ENCODE data around the gene SCFD2. TPM values are rescaled to one million over a fixed set of nuclear protein-coding genes. Genes with fewer than 3 reads are reported as not detected.

SCFD2 gene
- polyA plus RNA-seq, 3 donors, result 5.4 to 9.4 (median 6.7) TPM

GRCh38 chr4:53098681-53099121 is 267.2 kb downstream of the SCFD2 start:
- Histone ChIP-seq H3K9me3 (replicated peaks in 1 of 2; ENCODE audit: control insufficient read depth in 1 of 2, insufficient read depth in 1 of 2, low read length in 2 of 2) (peaks cover 0 to 3% of the 10 kb centered on the region in 2 donors), H4K20me1 (ENCODE audit: insufficient read depth, low read length) (no peaks in the 10 kb centered on the region), H2AFZ (ENCODE audit: insufficient read depth, low read depth, low read length, poor library complexity, severe bottlenecking) (no peak overlapping the region), H3K27me3 (ENCODE audit: control insufficient read depth in 2 of 2, insufficient read depth in 2 of 2, low read length in 2 of 2) (no peaks in the 10 kb centered on the region), H3K36me3 (replicated peaks in 1 of 2; ENCODE audit: control insufficient read depth in 1 of 2, insufficient read depth in 2 of 2, low read length in 2 of 2) (no peaks in the 10 kb centered on the region), H3K9ac (ENCODE audit: insufficient read depth, low read length, poor library complexity, severe bottlenecking) (no peak overlapping the region), H3K79me2 (ENCODE audit: insufficient read depth, low read length) (no peaks in the 10 kb centered on the region), H3K27ac (ENCODE audit: low read depth in 1 of 2, low read length in 2 of 2) (no peak overlapping the region), H3K4me2 (replicated peaks; ENCODE audit: extremely low read depth, low read length, poor library complexity, severe bottlenecking) (no peak overlapping the region), H3K4me1 (ENCODE audit: control insufficient read depth in 1 of 2, insufficient read depth in 2 of 2, low read length in 2 of 2) (no peaks in the 10 kb centered on the region), H3K4me3 (replicated peaks in 1 of 3; ENCODE audit: low read depth in 2 of 3, low read length in 3 of 3) (no peak overlapping the region)
- Mint-ChIP-seq H3K36me3 (no peaks in the 10 kb centered on the region), H3K4me3 (no peak overlapping the region), H3K27me3 (ENCODE audit: low read depth in 3 of 3) (peaks cover 0 to 2% (median 0%) of the 10 kb centered on the region in 3 donors), H3K27ac (no peak overlapping the region), H3K4me1 (no peaks in the 10 kb centered on the region), H3K9me3 (peaks cover 1 to 19% (median 15%) of the 10 kb centered on the region in 7 donors)
- no CpG with 5 or more reads among the region's 2 CpGs for WGBS (ENCODE audit: insufficient coverage)
- DNase-seq, result no peak
- TF ChIP-seq, protein P1, sequence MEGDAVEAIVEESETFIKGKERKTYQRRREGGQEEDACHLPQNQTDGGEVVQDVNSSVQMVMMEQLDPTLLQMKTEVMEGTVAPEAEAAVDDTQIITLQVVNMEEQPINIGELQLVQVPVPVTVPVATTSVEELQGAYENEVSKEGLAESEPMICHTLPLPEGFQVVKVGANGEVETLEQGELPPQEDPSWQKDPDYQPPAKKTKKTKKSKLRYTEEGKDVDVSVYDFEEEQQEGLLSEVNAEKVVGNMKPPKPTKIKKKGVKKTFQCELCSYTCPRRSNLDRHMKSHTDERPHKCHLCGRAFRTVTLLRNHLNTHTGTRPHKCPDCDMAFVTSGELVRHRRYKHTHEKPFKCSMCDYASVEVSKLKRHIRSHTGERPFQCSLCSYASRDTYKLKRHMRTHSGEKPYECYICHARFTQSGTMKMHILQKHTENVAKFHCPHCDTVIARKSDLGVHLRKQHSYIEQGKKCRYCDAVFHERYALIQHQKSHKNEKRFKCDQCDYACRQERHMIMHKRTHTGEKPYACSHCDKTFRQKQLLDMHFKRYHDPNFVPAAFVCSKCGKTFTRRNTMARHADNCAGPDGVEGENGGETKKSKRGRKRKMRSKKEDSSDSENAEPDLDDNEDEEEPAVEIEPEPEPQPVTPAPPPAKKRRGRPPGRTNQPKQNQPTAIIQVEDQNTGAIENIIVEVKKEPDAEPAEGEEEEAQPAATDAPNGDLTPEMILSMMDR (IDR thresholded peaks at IDR 0.05), result no peak
- intact Hi-C loops (cut with micrococcal nuclease), result no loop called here

DNA sequence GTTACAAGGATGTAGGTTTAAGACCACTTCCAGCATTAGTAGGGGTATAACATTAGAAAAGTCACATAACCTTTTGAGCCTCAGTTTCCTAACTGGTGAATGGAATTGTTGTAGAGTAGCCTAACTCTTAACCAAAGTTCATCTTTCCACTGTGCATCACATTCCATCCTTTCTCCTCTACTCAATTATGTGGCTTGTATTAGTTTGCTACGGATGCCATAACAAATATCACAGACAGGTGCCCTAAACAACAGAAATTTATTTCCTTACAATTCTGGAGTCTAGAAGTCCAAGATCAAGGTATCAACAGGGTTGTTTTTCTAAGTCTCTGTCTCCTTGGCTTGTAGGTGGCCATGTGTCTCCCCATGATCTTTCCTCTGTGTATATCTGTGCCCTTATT is 271.8 kb downstream of the SCFD2 start:
- no peaks in the 10 kb centered on the region for H3K9me3 ChIP-seq (replicated peaks in 1 of 2; ENCODE audit: control insufficient read depth in 1 of 2, insufficient read depth in 1 of 2, low read length in 2 of 2)
- no peaks in the 10 kb centered on the region for H3K4me1 Mint-ChIP-seq
- no peaks in the 10 kb centered on the region for H3K36me3 Mint-ChIP-seq
- H3K4me3 Mint-ChIP-seq, result no peak overlapping the region
- no peak overlapping the region for H3K4me2 ChIP-seq (replicated peaks; ENCODE audit: extremely low read depth, low read length, poor library complexity, severe bottlenecking)
- intact Hi-C loops (cut with micrococcal nuclease), result no loop called here
- H3K4me1 ChIP-seq (ENCODE audit: control insufficient read depth in 1 of 2, insufficient read depth in 2 of 2, low read length in 2 of 2), result no peaks in the 10 kb centered on the region
- H3K36me3 ChIP-seq (replicated peaks in 1 of 2; ENCODE audit: control insufficient read depth in 1 of 2, insufficient read depth in 2 of 2, low read length in 2 of 2), result no peaks in the 10 kb centered on the region
- peaks cover 1 to 17% (median 9%) of the 10 kb centered on the region in 7 donors for H3K9me3 Mint-ChIP-seq
- no peaks in the 10 kb centered on the region for H3K79me2 ChIP-seq (ENCODE audit: insufficient read depth, low read length)
- H3K27ac ChIP-seq (ENCODE audit: low read depth in 1 of 2, low read length in 2 of 2), result no peak overlapping the region
- H4K20me1 ChIP-seq (ENCODE audit: insufficient read depth, low read length), result no peaks in the 10 kb centered on the region
- no peak overlapping the region for H3K4me3 ChIP-seq (replicated peaks in 1 of 3; ENCODE audit: low read depth in 2 of 3, low read length in 3 of 3)
- DNase-seq, result no peak
- H3K27me3 Mint-ChIP-seq (ENCODE audit: low read depth in 3 of 3), result peaks cover 0 to 2% (median 2%) of the 10 kb centered on the region in 3 donors
- no peaks in the 10 kb centered on the region for H3K27me3 ChIP-seq (ENCODE audit: control insufficient read depth in 2 of 2, insufficient read depth in 2 of 2, low read length in 2 of 2)
- H3K9ac ChIP-seq (ENCODE audit: insufficient read depth, low read length, poor library complexity, severe bottlenecking), result no peak overlapping the region
- no CpG with 5 or more reads among the region's 1 CpG for WGBS (ENCODE audit: insufficient coverage)
- TF ChIP-seq, protein P1 (IDR thresholded peaks at IDR 0.05), result no peak
- H2AFZ ChIP-seq (ENCODE audit: insufficient read depth, low read depth, low read length, poor library complexity, severe bottlenecking), result no peak overlapping the region
- no peak overlapping the region for H3K27ac Mint-ChIP-seq
